ENCODE data around the gene CEP112. TPM values are rescaled to one million over a fixed set of nuclear protein-coding genes. Genes with fewer than 3 reads are reported as not detected.

CEP112 gene
- total RNA-seq, 4 donors from 2014 or later = 1.1 to 12.9 (median 9.1) TPM

- Histone ChIP-seq H3K27me3 (no peaks in the 10 kb centered on the region), H3K27ac (peak overlapping the region; percentile 67 to 83 (median 71)), H3K4me1 (peaks cover 0 to 24% (median 15%) of the 10 kb centered on the region in 4 donors), H3K4me3 (peak overlapping the region; percentile 68 to 87 (median 74)), H3K9me3 (no peaks in the 10 kb centered on the region), H3K36me3 (no peaks in the 10 kb centered on the region)
- intact Hi-C loops (cut with DNase I; ENCODE audit: low total_unique reads) = no loop called here
- WGBS, 2 donors (ENCODE audit: low coverage in 1 of 2) = 16 to 26% methylated on average over 13 to 16 of the region's 16 CpGs
- in situ Hi-C loops (cut with MboI; ENCODE audit: low pct_ligation_motif_present in 1 of 4, low pct_unique_long_range_greater_than_20kb in 1 of 4, low sequenced_read_pairs in 3 of 4) = no loop called here
- no peak for DNase-seq
- TF ChIP-seq POLR2A (IDR thresholded peaks at IDR 0.05) (no peak), CTCF (IDR thresholded peaks at IDR 0.05) (no peak), EP300 (IDR thresholded peaks at IDR 0.05; ENCODE audit: low read depth) (no peak), POLR2AphosphoS5 (IDR thresholded peaks at IDR 0.05) (no peak)
These were observed 968 bp downstream of the CEP112 start for GRCh38 chr17:66190738-66191592.

- intact Hi-C loops (cut with DNase I; ENCODE audit: low total_unique reads) (no loop called here), in situ Hi-C loops (cut with MboI; ENCODE audit: low pct_ligation_motif_present in 1 of 4, low pct_unique_long_range_greater_than_20kb in 1 of 4, low sequenced_read_pairs in 3 of 4) (no loop called here)
- H3K36me3 ChIP-seq = no peaks in the 10 kb centered on the region
- H3K9me3 ChIP-seq = no peaks in the 10 kb centered on the region
- peaks cover 0 to 24% (median 15%) of the 10 kb centered on the region in 4 donors for H3K4me1 ChIP-seq
- DNase-seq = no peak
- TF ChIP-seq EP300 (IDR thresholded peaks at IDR 0.05; ENCODE audit: low read depth) (no peak), POLR2A (IDR thresholded peaks at IDR 0.05) (no peak), CTCF (IDR thresholded peaks at IDR 0.05) (no peak), POLR2AphosphoS5 (IDR thresholded peaks at IDR 0.05) (no peak)
- 88% methylated on average over 2 of the region's 2 CpGs; no CpG with 5 or more reads in 1 of the 2 donors for WGBS, 2 donors (ENCODE audit: low coverage in 1 of 2)
- no peaks in the 10 kb centered on the region for H3K27me3 ChIP-seq
- H3K27ac ChIP-seq = no peak overlapping the region
- H3K4me3 ChIP-seq = no peak overlapping the region
These were observed 4.2 kb downstream of the CEP112 start for GRCh38 chr17:66187718-66188117.

- Histone ChIP-seq H3K36me3 (peaks cover 0 to 13% (median 2%) of the 10 kb centered on the region in 4 donors), H3K27me3 (no peaks in the 10 kb centered on the region), H3K9me3 (no peaks in the 10 kb centered on the region), H3K4me3 (no peak overlapping the region), H3K27ac (no peak overlapping the region), H3K4me1 (peaks cover 0 to 14% (median 6%) of the 10 kb centered on the region in 4 donors)
- 93 to 95% methylated on average over 3 to 4 of the region's 4 CpGs for WGBS, 2 donors (ENCODE audit: low coverage in 1 of 2)
- intact Hi-C loops (cut with DNase I; ENCODE audit: low total_unique reads) = no loop called here
- TF ChIP-seq EP300 (IDR thresholded peaks at IDR 0.05; ENCODE audit: low read depth) (no peak), POLR2AphosphoS5 (IDR thresholded peaks at IDR 0.05) (no peak), CTCF (IDR thresholded peaks at IDR 0.05) (no peak), POLR2A (IDR thresholded peaks at IDR 0.05) (no peak)
- no peak for DNase-seq
- in situ Hi-C loops (cut with MboI; ENCODE audit: low pct_ligation_motif_present in 1 of 4, low pct_unique_long_range_greater_than_20kb in 1 of 4, low sequenced_read_pairs in 3 of 4) = no loop called here
These were observed 6.1 kb downstream of the CEP112 start for GRCh38 chr17:66185862-66186261.

- Histone ChIP-seq H3K4me1 (no peaks in the 10 kb centered on the region), H3K27me3 (no peaks in the 10 kb centered on the region), H3K4me3 (no peak overlapping the region), H3K9me3 (no peaks in the 10 kb centered on the region), H3K27ac (no peak overlapping the region), H3K36me3 (peaks cover 0 to 13% (median 2%) of the 10 kb centered on the region in 4 donors)
- DNase-seq = no peak
- in situ Hi-C loops (cut with MboI; ENCODE audit: low pct_ligation_motif_present in 1 of 4, low pct_unique_long_range_greater_than_20kb in 1 of 4, low sequenced_read_pairs in 3 of 4) = no loop called here
- WGBS, 2 donors (ENCODE audit: low coverage in 1 of 2) = 83 to 89% methylated on average over 1 of the region's 1 CpG
- TF ChIP-seq POLR2A (IDR thresholded peaks at IDR 0.05) = no peak
- no peak for TF ChIP-seq EP300 (IDR thresholded peaks at IDR 0.05; ENCODE audit: low read depth)
- no peak for TF ChIP-seq CTCF (IDR thresholded peaks at IDR 0.05)
- no peak for TF ChIP-seq POLR2AphosphoS5 (IDR thresholded peaks at IDR 0.05)
- intact Hi-C loops (cut with DNase I; ENCODE audit: low total_unique reads) = no loop called here
These were observed 7.5 kb downstream of the CEP112 start for GRCh38 chr17:66184392-66184791.
